ENCODE results near the gene SLC25A21. TPM values are rescaled to one million over a fixed set of nuclear protein-coding genes. Genes with fewer than 3 reads are reported as not detected.
"Not testable (repeated sequence)": the region's sequence is repeated elsewhere in the genome, so short reads cannot be mapped to it uniquely, and the experiment has no call there.

Gene SLC25A21
- total RNA-seq, 2 donors from 2014 or later, result 1.00 to 1.2 TPM

- no peak for DNase-seq (ENCODE audit: low spot score)
- intact Hi-C loops (cut with DNase I), result no loop called here
Observed at GRCh38 chr14:37114559-37114958, 57.8 kb downstream of the SLC25A21 start.

GRCh38 chr14:37114002-37114401, 58.4 kb downstream of the SLC25A21 start:
- DNase-seq (ENCODE audit: low spot score), result no peak
- intact Hi-C loops (cut with DNase I), result no loop called here

DNA sequence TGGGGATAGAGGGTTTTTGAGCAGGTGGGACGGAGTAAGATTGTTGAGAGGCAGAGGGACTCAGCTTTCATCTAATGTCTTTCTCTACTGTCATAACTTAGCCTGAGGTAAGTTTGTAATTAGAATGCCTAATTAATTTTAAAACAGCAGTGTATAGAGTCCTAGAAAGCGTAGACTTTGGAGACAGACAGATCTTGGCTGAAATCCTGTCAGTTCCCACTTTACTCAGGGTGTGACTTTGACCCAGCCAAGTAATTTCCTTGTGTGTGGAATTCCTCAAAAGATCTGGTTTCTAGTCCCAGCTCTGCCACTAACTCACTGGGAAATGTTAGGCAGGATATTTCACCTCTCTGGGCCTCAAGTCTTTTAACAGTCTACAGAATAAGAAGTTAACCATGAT, 74.3 kb downstream of the SLC25A21 start:
- no peak for DNase-seq (ENCODE audit: low spot score)
- intact Hi-C loops (cut with DNase I), result no loop called here

- intact Hi-C loops (cut with DNase I), result no loop called here
- DNase-seq (ENCODE audit: low spot score), result no peak
Observed at GRCh38 chr14:37094502-37094901, 77.9 kb downstream of the SLC25A21 start.

- no peak for DNase-seq (ENCODE audit: low spot score)
- intact Hi-C loops (cut with DNase I), result no loop called here
Observed at GRCh38 chr14:37093364-37093763, 79.0 kb downstream of the SLC25A21 start.

DNA sequence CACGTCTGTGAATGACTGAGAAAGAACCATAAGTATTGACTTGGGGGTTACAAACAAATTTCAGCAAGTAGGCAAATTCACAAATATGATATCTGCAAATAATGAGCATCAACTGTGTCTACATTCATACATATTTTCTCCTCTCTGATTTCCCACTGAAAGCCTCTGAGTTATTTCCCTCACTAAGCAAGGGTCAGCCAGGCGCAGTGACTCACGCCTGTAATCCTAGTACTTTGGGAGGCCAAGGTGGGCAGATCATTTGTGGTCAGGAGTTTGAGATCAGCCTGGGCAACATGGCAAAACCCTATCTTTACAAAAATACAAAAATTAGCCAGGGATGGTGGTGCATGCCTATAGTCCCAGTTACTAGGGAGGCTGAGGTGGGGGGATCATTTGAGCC, 80.8 kb downstream of the SLC25A21 start:
- DNase-seq (ENCODE audit: low spot score), result no peak
- intact Hi-C loops (cut with DNase I), result no loop called here

- intact Hi-C loops (cut with DNase I), result no loop called here
- no peak for DNase-seq (ENCODE audit: low spot score)
Observed at GRCh38 chr14:37090026-37090425, 82.4 kb downstream of the SLC25A21 start.

DNA sequence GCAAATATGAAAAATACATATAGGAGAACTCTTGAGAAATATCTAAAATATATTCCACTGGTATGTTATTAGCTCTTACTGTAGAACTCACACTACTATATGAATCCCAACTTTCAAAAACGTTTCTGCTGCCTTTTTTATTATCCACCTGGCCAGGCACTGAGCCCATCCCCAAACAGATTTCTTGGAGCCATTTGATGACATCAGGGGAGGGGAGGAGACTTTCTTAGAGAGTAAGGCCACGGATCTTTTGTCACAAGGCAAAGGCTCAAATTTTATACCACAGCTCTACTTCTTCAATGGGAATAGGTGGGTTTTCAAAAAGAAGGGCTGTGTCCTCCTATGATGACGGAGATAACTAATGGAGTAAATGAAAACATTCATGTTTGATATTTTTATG, 83.0 kb downstream of the SLC25A21 start:
- DNase-seq (ENCODE audit: low spot score), result no peak
- intact Hi-C loops (cut with DNase I), result no loop called here

DNA sequence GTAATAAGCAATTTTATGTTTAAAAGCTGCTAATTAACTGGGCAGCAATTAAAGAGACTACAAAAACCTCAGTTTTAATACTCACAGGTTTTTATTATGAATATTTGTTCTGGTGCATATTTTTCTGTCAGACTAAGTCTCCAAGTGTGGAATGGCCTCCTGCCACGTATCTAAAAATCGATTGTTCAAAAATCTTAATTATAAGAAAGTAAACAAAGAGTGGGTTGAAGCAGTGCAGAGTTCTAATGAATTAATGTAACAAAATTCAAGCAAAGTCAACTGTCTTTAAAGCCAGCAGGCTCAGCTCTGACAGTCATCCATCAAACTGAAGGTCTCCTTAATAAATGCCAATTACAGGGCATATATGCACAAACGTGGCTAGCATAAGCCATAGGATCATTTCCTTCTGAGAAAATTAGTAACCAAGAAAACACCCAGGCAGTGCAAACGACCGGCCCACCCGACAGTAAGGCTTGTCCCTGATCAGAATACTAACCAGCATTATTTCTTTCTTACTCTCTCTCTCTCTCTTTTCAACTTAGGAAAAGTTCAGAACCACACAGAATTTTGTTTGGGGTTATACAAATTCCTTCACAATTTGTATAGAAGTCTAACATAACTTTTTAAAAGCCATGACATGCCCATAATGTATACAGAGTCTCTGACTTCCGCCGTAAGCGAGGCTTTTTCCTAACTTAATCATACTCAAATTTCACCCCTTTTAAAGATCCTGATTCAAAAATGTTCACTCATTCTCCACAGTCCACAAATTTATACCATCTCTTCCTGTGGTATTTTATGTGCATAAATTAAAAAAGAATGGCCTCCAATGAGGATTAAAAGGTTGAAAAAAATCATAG, 83.8 kb downstream of the SLC25A21 start:
- intact Hi-C loops (cut with DNase I), result no loop called here
- no peak for DNase-seq (ENCODE audit: low spot score)

GRCh38 chr14:37087520-37087919, 84.9 kb downstream of the SLC25A21 start:
- intact Hi-C loops (cut with DNase I), result no loop called here
- DNase-seq (ENCODE audit: low spot score), result no peak

DNA sequence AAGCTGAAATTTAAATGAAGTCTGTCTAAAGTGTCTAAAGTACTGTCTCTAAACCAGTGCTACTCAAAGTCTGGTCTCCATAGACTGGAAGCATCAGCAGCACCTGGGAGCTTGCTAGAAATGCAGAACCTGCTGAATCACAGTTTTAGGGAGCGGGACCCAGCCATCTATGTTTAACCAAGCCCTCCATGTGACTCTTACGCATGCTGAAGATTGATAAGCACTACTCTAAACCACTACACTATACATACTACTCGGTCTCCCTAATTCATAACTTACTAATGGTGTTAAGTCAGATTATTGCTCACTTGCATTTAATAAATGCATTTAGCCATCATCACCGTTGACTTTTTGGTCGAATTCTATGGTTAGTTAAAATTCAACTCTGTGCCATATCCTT, 88.8 kb downstream of the SLC25A21 start:
- intact Hi-C loops (cut with DNase I), result loop anchor here in 1 of 2 donors (2.0 to 5.0 kb wide), 2 partner anchors 71 to 949 kb away; no protein-coding TSS in a partner anchor
- no peak for DNase-seq (ENCODE audit: low spot score)

DNA sequence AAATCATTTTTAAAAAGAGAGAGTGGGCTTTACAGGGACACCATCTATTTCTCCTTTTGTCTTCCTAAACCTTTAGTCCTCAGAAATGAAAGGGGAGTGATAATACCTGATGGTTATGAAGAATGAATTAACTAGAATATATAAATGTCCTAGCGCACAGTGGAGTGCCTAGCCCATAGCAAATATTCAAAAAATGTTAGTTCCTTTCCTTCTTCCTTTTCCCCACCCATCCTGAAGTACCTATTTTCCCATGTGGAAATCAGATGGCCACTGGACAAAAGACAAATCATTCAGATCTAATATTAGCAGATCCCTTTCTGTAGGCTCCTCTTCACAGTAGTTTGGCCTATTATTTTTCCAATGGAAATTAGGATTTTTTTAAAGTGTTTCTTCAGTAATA, 90.0 kb downstream of the SLC25A21 start:
- no peak for DNase-seq (ENCODE audit: low spot score)
- intact Hi-C loops (cut with DNase I), result loop anchor here in 1 of 2 donors (2.0 to 5.0 kb wide), 2 partner anchors 70 to 950 kb away; no protein-coding TSS in a partner anchor

DNA sequence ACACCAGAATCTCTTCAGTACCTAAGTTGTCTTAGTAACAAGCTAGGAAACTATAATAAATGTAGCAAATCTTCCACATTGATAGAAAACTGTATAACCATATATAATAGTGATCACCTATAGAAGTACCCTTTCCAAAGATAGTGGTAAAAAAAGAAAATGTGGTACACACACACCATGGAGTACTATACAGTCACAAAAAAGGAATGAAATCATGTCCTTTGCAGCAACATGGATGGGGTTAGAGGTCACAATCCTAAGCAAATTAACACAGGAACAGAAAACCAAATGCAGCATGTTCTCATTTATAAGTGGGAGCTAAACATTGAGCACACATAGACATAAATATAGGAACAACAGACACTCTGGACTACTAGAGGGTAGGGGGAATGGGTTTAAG, 90.5 kb downstream of the SLC25A21 start:
- intact Hi-C loops (cut with DNase I), result loop anchor here in 1 of 2 donors (2.0 to 5.0 kb wide), 2 partner anchors 69 to 950 kb away; no protein-coding TSS in a partner anchor
- DNase-seq (ENCODE audit: low spot score), result no peak

- intact Hi-C loops (cut with DNase I), result loop anchor here in 1 of 2 donors (5.0 kb wide), 1 partner anchor 951 kb away; no protein-coding TSS in a partner anchor
- DNase-seq (ENCODE audit: low spot score), result no peak
Observed at GRCh38 chr14:37081218-37081617, 91.2 kb downstream of the SLC25A21 start.

GRCh38 chr14:37078131-37078530, 94.3 kb downstream of the SLC25A21 start:
- no peak for DNase-seq (ENCODE audit: low spot score)
- intact Hi-C loops (cut with DNase I), result no loop called here

DNA sequence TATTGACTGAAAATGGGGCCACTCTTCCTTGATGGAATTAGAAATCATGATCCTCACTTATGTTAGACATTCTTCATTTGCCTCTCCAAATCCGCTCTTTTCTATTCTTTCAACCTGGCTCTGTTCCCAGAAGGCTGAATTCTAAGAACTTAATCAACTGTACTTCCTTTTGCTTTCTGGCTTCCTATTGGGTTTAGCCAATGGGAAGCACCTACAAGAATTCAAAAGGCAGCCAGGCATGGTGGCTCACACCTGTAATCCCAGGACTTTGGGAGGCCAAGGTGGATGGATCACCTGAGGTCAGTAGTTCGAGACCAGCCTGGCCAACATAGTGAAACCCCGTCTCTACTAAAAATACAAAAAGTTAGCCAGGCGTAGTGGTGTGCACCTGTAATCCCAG, 98.1 kb downstream of the SLC25A21 start:
- intact Hi-C loops (cut with DNase I); DNase-seq (ENCODE audit: low spot score): not testable (repeated sequence)

GRCh38 chr14:37063467-37064240, 108.8 kb downstream of the SLC25A21 start:
- no peak for DNase-seq (ENCODE audit: low spot score)

GRCh38 chr14:37062191-37062803, 110.1 kb downstream of the SLC25A21 start:
- intact Hi-C loops (cut with DNase I), result no loop called here

More at GRCh38 chr14:37063467-37064240, 108.8 kb downstream of the SLC25A21 start:
- intact Hi-C loops (cut with DNase I), result no loop called here

DNA sequence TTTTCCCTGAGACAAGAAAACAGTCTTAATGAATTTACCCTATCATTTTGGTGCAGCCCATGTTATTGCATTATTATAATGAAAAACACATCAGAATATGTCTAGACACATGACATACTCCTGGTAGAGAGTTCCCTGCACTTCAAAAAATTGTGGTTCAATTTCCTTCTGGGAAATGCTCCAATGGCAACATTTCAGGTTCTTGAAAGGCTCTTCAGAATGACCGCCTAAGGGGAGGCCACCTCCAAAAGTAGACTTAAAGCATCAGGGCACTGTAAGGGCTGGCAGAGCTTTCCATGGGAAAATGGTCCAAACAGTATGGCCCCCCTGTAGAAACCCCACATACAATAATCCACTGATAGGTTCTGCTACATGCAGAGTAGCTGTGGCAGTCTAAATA, 110.7 kb downstream of the SLC25A21 start:
- intact Hi-C loops (cut with DNase I), result no loop called here
- no peak for DNase-seq (ENCODE audit: low spot score)

More at GRCh38 chr14:37062191-37062803, 110.1 kb downstream of the SLC25A21 start:
- no peak for DNase-seq (ENCODE audit: low spot score)

All from posterior vena cava (tissue), 2 donors.